Natural killer cell (primary cell): ENCODE results near the gene ZNF860. TPM values are rescaled to one million over a fixed set of nuclear protein-coding genes. Genes with fewer than 3 reads are reported as not detected.

ENCODE experiments used
- ATAC-seq, 3 donors: fragments of 150-1000 bp in 2 of 3; fragments of 200-7000 bp in 1 of 3; cut with Tn5 transposase; 1 replicate in 1 of 3; 2 replicates in 2 of 3; pipeline ENCODE4 v1.10.0; 2021; ENCODE audit warnings: mild to moderate bottlenecking in 2 of 3, moderate library complexity in 2 of 3
- DNase-seq, 2 donors: peaks; one replicate each; pipeline versions ENCODE4 v3.0.0 to v3.0.0-alpha.2; 2013 to 2021; ENCODE audit warnings: mixed read lengths in 1 of 2
- H3K27ac ChIP-seq: one replicate; pipeline ENCODE4 v1.5.1; 2013; ENCODE audit warnings: mild to moderate bottlenecking, low read length
- H3K27me3 ChIP-seq: one replicate; pipeline ENCODE4 v1.6.1; 2013; ENCODE audit warnings: low read length; ENCODE audit not compliant: control insufficient read depth, insufficient read depth
- H3K36me3 ChIP-seq: one replicate; pipeline ENCODE4 v1.6.1; 2013; ENCODE audit warnings: low read length; ENCODE audit not compliant: control insufficient read depth, insufficient read depth
- H3K4me1 ChIP-seq: one replicate; pipeline ENCODE4 v1.6.1; 2013; ENCODE audit warnings: low read length; ENCODE audit not compliant: control insufficient read depth, insufficient read depth
- H3K4me3 ChIP-seq: one replicate; pipeline ENCODE4 v1.5.1; 2013; ENCODE audit warnings: low read length
- H3K9me3 ChIP-seq: one replicate; pipeline ENCODE4 v1.6.1; 2013; ENCODE audit warnings: low read length; ENCODE audit not compliant: control insufficient read depth, insufficient read depth
- H3K27ac Mint-ChIP-seq, 2 donors: one replicate each; pipeline ENCODE4 v1.8.0; 2022; ENCODE audit warnings: mild to moderate bottlenecking in 2 of 2, mixed read lengths in 2 of 2, moderate library complexity in 1 of 2
- H3K27me3 Mint-ChIP-seq, 2 donors: one replicate each; pipeline ENCODE4 v1.8.0; 2022; ENCODE audit warnings: low read depth in 2 of 2, mixed read lengths in 2 of 2
- H3K36me3 Mint-ChIP-seq: one replicate; pipeline ENCODE4 v1.8.0; 2022; ENCODE audit warnings: mixed read lengths
- H3K4me1 Mint-ChIP-seq, 2 donors: one replicate each; pipeline ENCODE4 v1.8.0; 2022; ENCODE audit warnings: mixed read lengths in 2 of 2
- H3K4me3 Mint-ChIP-seq: one replicate; pipeline ENCODE4 v1.8.0; 2022; ENCODE audit warnings: mild to moderate bottlenecking, moderate library complexity, mixed read lengths
- H3K9me3 Mint-ChIP-seq, 2 donors: one replicate each; pipeline ENCODE4 v1.8.0; 2022; ENCODE audit warnings: mixed read lengths in 2 of 2
- CTCF ChIP-seq: fragments of 200-600 bp; IDR thresholded peaks from one replicate; pipeline ENCODE4 v1.8.0; 2022; ENCODE audit warnings: antibody characterized with exemption
- WGBS: methylation state at CpG from one replicate; pipeline ENCODE4 v1.1.7; 2013; ENCODE audit warnings: missing lambda C conversion rate; ENCODE audit not compliant: insufficient coverage; 5-methylcytosine and 5-hydroxymethylcytosine counted together
- intact Hi-C: fragments of 100-400 bp; cut with micrococcal nuclease; formaldehyde crosslinking; loops from one replicate; pipeline ENCODE4 v1.14.2; 2022
- total RNA-seq, 4 donors: library from RNA; stranded (reverse); fragments of 120-200 nt in 1 of 4; gene quantifications; one replicate each; pipeline versions ENCODE4 v1.2.3 to v1.2.4, GENCODE V29; 2013 to 2022

The ZNF860 gene
- total RNA-seq, 3 donors from 2014 or later (not counting 1 experiment from before 2014, with no cell fraction given): 0.10 TPM; not detected in 2

GRCh38 chr3:31999907-32000439, 18.4 kb downstream of the ZNF860 start:
- H3K4me1 Mint-ChIP-seq: no peaks in the 10 kb centered on the region
- H3K27ac Mint-ChIP-seq: no peak overlapping the region
- H3K36me3 Mint-ChIP-seq: no peaks in the 10 kb centered on the region
- no peak overlapping the region for H3K4me3 ChIP-seq
- intact Hi-C loops: no loop called here
- H3K4me1 ChIP-seq: no peaks in the 10 kb centered on the region
- ATAC-seq (no peak), DNase-seq (no peak)
- H3K27me3 Mint-ChIP-seq: peaks cover 18 to 29% of the 10 kb centered on the region in 2 donors
- no peaks in the 10 kb centered on the region for H3K27me3 ChIP-seq
- no peaks in the 10 kb centered on the region for H3K9me3 Mint-ChIP-seq
- no peaks in the 10 kb centered on the region for H3K36me3 ChIP-seq
- no peak for TF ChIP-seq CTCF
- peak overlapping the region; percentile 27 for H3K27ac ChIP-seq
- no peak overlapping the region for H3K4me3 Mint-ChIP-seq
- 71% methylated on average over 7 of the region's 7 CpGs for WGBS
- no peaks in the 10 kb centered on the region for H3K9me3 ChIP-seq

- H3K36me3 ChIP-seq: no peaks in the 10 kb centered on the region
- no peaks in the 10 kb centered on the region for H3K27me3 ChIP-seq
- ATAC-seq: no peak
- Mint-ChIP-seq H3K4me3 (no peak overlapping the region), H3K27ac (no peak overlapping the region), H3K9me3 (no peaks in the 10 kb centered on the region), H3K4me1 (no peaks in the 10 kb centered on the region), H3K27me3 (peaks cover 18 to 26% of the 10 kb centered on the region in 2 donors), H3K36me3 (no peaks in the 10 kb centered on the region)
- intact Hi-C loops: no loop called here
- WGBS: 95% methylated on average over 3 of the region's 3 CpGs
- H3K27ac ChIP-seq: no peak overlapping the region
- H3K9me3 ChIP-seq: no peaks in the 10 kb centered on the region
- H3K4me1 ChIP-seq: no peaks in the 10 kb centered on the region
- no peak for TF ChIP-seq CTCF
- no peak overlapping the region for H3K4me3 ChIP-seq
- DNase-seq: no peak
These were observed 19.3 kb downstream of the ZNF860 start for GRCh38 chr3:32000877-32001276.

GRCh38 chr3:32002561-32003368, 21.2 kb downstream of the ZNF860 start:
- H3K4me3 Mint-ChIP-seq: no peak overlapping the region
- 44% methylated on average over 5 of the region's 6 CpGs for WGBS
- H3K27me3 Mint-ChIP-seq: peaks cover 25 to 26% of the 10 kb centered on the region in 2 donors
- ATAC-seq (peak in 1 of 3 donors; percentile 24), DNase-seq (no peak)
- Histone ChIP-seq H3K36me3 (no peaks in the 10 kb centered on the region), H3K27me3 (no peaks in the 10 kb centered on the region), H3K9me3 (no peaks in the 10 kb centered on the region), H3K4me1 (no peaks in the 10 kb centered on the region), H3K4me3 (no peak overlapping the region), H3K27ac (no peak overlapping the region)
- intact Hi-C loops: no loop called here
- TF ChIP-seq CTCF: no peak
- H3K4me1 Mint-ChIP-seq: no peaks in the 10 kb centered on the region
- H3K27ac Mint-ChIP-seq: no peak overlapping the region
- no peaks in the 10 kb centered on the region for H3K36me3 Mint-ChIP-seq
- H3K9me3 Mint-ChIP-seq: no peaks in the 10 kb centered on the region
